A549 (cell line): ENCODE results near the gene SHLD1. TPM values are rescaled to one million over a fixed set of nuclear protein-coding genes. Genes with fewer than 3 reads are reported as not detected.

Source experiments
- ATAC-seq, 2 experiments: fragments of 200-7000 bp in 1 of 2; fragments of >200 bp in 1 of 2; cut with Nextera tagmentation in 1 of 2; cut with Tn5 transposase in 1 of 2; 3 replicates each; pipeline versions ENCODE4 v1.8.0 to v1.9.1; 2018 to 2020; ENCODE audit warnings: mild to moderate bottlenecking in 1 of 2, moderate library complexity in 1 of 2
- CTCF ChIA-PET: fragments of 300-600 bp; sonication (Branson Sonifier 250); formaldehyde crosslinking; extraction: SDS; loops from one replicate; lab custom pipeline; 2021; ENCODE audit warnings: antibody characterized with exemption, inconsistent platforms; lab: Yijun Ruan, JAX
- POLR2A ChIA-PET: fragments of 350-600 bp; formaldehyde crosslinking; extraction: SDS; loops from one replicate; lab custom pipeline; 2021; ENCODE audit warnings: antibody characterized with exemption, inconsistent platforms; lab: Yijun Ruan, JAX
- DNase-seq, 2 experiments: peaks; one replicate each; pipeline versions ENCODE4 v3.0.0 to v3.0.0-alpha.2; 2011 to 2016; ENCODE audit warnings: low read depth in 1 of 2, low spot score in 1 of 2
- FAIRE-seq: peaks from 2 replicates; lab custom pipeline; 2011; peaks lifted over from hg19 to GRCh38; lab: Jason Lieb, UNC
- H3K27ac ChIP-seq, 2 experiments: fragments of >200 bp; sonication (Bioruptor Twin); formaldehyde crosslinking; 3 replicates each; pipeline ENCODE4 v1.5.1; 2016 to 2017
- H3K4me1 ChIP-seq: fragments of >200 bp; sonication (Bioruptor Twin); formaldehyde crosslinking; 3 replicates; pipeline ENCODE4 v1.6.1; 2016
- H3K4me2 ChIP-seq: fragments of >200 bp; sonication (Bioruptor Twin); formaldehyde crosslinking; 3 replicates; pipeline ENCODE4 v1.6.1; 2016
- H3K4me3 ChIP-seq: fragments of >200 bp; sonication (Bioruptor Twin); formaldehyde crosslinking; 3 replicates; pipeline ENCODE4 v1.5.1; 2016
- H3K9me3 ChIP-seq: fragments of >200 bp; sonication (Bioruptor Twin); formaldehyde crosslinking; 3 replicates; pipeline ENCODE4 v1.6.1; 2016
- CBX8 ChIP-seq: fragments of 200-600 bp; sonication (generic); IDR thresholded peaks from 2 replicates; pipeline ENCODE4 v1.6.1; 2016
- CEBPB ChIP-seq, 2 experiments: fragments of >200 bp in 1 of 2; sonication (Bioruptor Twin) in 1 of 2; formaldehyde crosslinking in 1 of 2; IDR thresholded peaks; 2 replicates each; pipeline ENCODE4 v1.6.1; 2012 to 2016
- CTCF ChIP-seq: fragments of >200 bp; sonication (Bioruptor Twin); formaldehyde crosslinking; IDR thresholded peaks from 3 replicates; pipeline ENCODE4 v1.5.1; 2016
- EHF ChIP-seq: fragments of 250-450 bp; sonication (Bioruptor Pico); IDR thresholded peaks from 2 replicates; pipeline ENCODE4 v1.5.0; 2020; ENCODE audit warnings: mild to moderate bottlenecking
- EHMT2 ChIP-seq: fragments of 200-600 bp; sonication (generic); IDR thresholded peaks from 2 replicates; pipeline ENCODE4 v1.6.1; 2016; ENCODE audit warnings: antibody characterized with exemption, low read depth, mild to moderate bottlenecking, moderate library complexity
- FOSB ChIP-seq: fragments of 250-450 bp; sonication (Bioruptor Pico); IDR thresholded peaks from 2 replicates; pipeline ENCODE4 v1.5.0; 2020; ENCODE audit warnings: mild to moderate bottlenecking, moderate library complexity
- FOXS1 ChIP-seq: fragments of 250-450 bp; sonication (Bioruptor Pico); IDR thresholded peaks from 2 replicates; pipeline ENCODE4 v1.5.0; 2020; ENCODE audit warnings: mild to moderate bottlenecking, moderate library complexity
- GATA3 ChIP-seq: IDR thresholded peaks from 2 replicates; pipeline ENCODE4 v1.6.1; 2012; ENCODE audit warnings: borderline replicate concordance
- HDAC2 ChIP-seq: fragments of 200-600 bp; sonication (generic); IDR thresholded peaks from 2 replicates; pipeline ENCODE4 v1.6.1; 2016
- HES2 ChIP-seq: fragments of >200 bp; sonication (Bioruptor Twin); formaldehyde crosslinking; IDR thresholded peaks from 2 replicates; pipeline ENCODE4 v1.6.1; 2016
- HEYL ChIP-seq: fragments of 250-450 bp; sonication (Bioruptor Pico); IDR thresholded peaks from 2 replicates; pipeline ENCODE4 v1.8.0; 2021; ENCODE audit warnings: mild to moderate bottlenecking, moderate library complexity
- HOXB13 ChIP-seq: fragments of 250-450 bp; sonication (Bioruptor Pico); IDR thresholded peaks from 2 replicates; pipeline ENCODE4 v1.5.0; 2020; ENCODE audit warnings: low read depth, mild to moderate bottlenecking, moderate library complexity
- JUN ChIP-seq, 2 experiments: fragments of >200 bp; sonication (Bioruptor Twin); formaldehyde crosslinking; IDR thresholded peaks; 2 replicates in 1 of 2; 3 replicates in 1 of 2; pipeline ENCODE4 v1.6.1; 2016 to 2017
- JUNB ChIP-seq: fragments of >200 bp; sonication (Bioruptor Twin); formaldehyde crosslinking; IDR thresholded peaks from 2 replicates; pipeline ENCODE4 v1.6.1; 2016
- MAFK ChIP-seq: fragments of 450-650 bp; IDR thresholded peaks from 2 replicates; pipeline ENCODE4 v1.6.1; 2014; ENCODE audit not compliant: partially characterized antibody
- MAX ChIP-seq: IDR thresholded peaks from 2 replicates; pipeline ENCODE4 v1.6.1; 2012
- MYC ChIP-seq: IDR thresholded peaks from 2 replicates; pipeline ENCODE4 v1.6.1; 2012; ENCODE audit warnings: mild to moderate bottlenecking, inconsistent platforms, low read length, improper control_type of control experiment, borderline replicate concordance
- NPAS2 ChIP-seq: fragments of 250-450 bp; sonication (Bioruptor Pico); IDR thresholded peaks from 2 replicates; pipeline ENCODE4 v1.8.0; 2022; ENCODE audit warnings: mild to moderate bottlenecking, moderate library complexity, borderline replicate concordance
- NR3C1 ChIP-seq: fragments of >200 bp; sonication (Bioruptor Twin); formaldehyde crosslinking; IDR thresholded peaks from 3 replicates; pipeline ENCODE4 v1.6.1; 2017
- PBX3 ChIP-seq: IDR thresholded peaks from 2 replicates; pipeline ENCODE4 v1.6.1; 2012
- PHF8 ChIP-seq: fragments of 200-600 bp; sonication (generic); IDR thresholded peaks from 2 replicates; pipeline ENCODE4 v1.6.1; 2016; ENCODE audit warnings: low read depth, mild to moderate bottlenecking, antibody characterized with exemption, moderate library complexity, borderline replicate concordance
- POLR2AphosphoS2 ChIP-seq: conservative IDR thresholded peaks from 2 replicates; pipeline ENCODE4 v1.6.1; 2012; ENCODE audit warnings: low read length, improper control_type of control experiment, inconsistent platforms
- RNF2 ChIP-seq: fragments of 200-600 bp; sonication (generic); IDR thresholded peaks from 2 replicates; pipeline ENCODE4 v1.6.1; 2016; ENCODE audit warnings: low read depth, mild to moderate bottlenecking, antibody characterized with exemption, moderate library complexity, borderline replicate concordance
- SMC3 ChIP-seq: fragments of >200 bp; sonication (Bioruptor Twin); formaldehyde crosslinking; IDR thresholded peaks from 3 replicates; pipeline ENCODE4 v1.6.1; 2018; ENCODE audit warnings: inconsistent platforms
- SREBF2 ChIP-seq: fragments of 450-650 bp; IDR thresholded peaks from 2 replicates; pipeline ENCODE4 v1.6.1; 2014; ENCODE audit warnings: mild to moderate bottlenecking, moderate library complexity
- USF2 ChIP-seq: fragments of 450-650 bp; IDR thresholded peaks from 2 replicates; pipeline ENCODE4 v1.6.1; 2014; ENCODE audit warnings: antibody characterized with exemption
- ZC3H11A ChIP-seq: fragments of 450-650 bp; IDR thresholded peaks from 2 replicates; pipeline ENCODE4 v1.6.1; 2014; ENCODE audit warnings: antibody characterized with exemption, mild to moderate bottlenecking
- WGBS: methylation state at CpG from one replicate; pipeline ENCODE4 v1.1.6; 2017; ENCODE audit errors: missing lambda C conversion rate; 5-methylcytosine and 5-hydroxymethylcytosine counted together
- polyA plus RNA-seq, 4 experiments: library from polyadenylated mRNA; depleted of rRNA in 3 of 4; stranded (reverse); fragments of >200 nt; fragmentation: RNase III in 1 of 4; extraction: RNeasy Plus Mini Kit Qiagen cat#74134 plus additional on column Dnase treatment in 1 of 4; gene quantifications; 2 replicates in 3 of 4; 3 replicates in 1 of 4; pipeline ENCODE4 v1.2.3, GENCODE V29; 2011 to 2017

SHLD1 gene
- polyA plus RNA-seq, 2 of the 4 experiments (the other 2 are of a cell fraction), result 6.5 to 18.4 TPM

GRCh38 chr20:5827098-5827853, 77.1 kb downstream of the SHLD1 start:
- Histone ChIP-seq H3K4me2 (no peak overlapping the region), H3K27ac (no peak overlapping the region), H3K4me1 (peaks cover 12% of the 10 kb centered on the region), H3K4me3 (no peak overlapping the region), H3K9me3 (no peaks in the 10 kb centered on the region)
- FAIRE-seq, result no peak
- no peak for DNase-seq
- ATAC-seq, result peak in 1 of 2 experiments; percentile 26; a peak in 2 of 6 replicates
- POLR2A ChIA-PET, result no interaction called here
- CTCF ChIA-PET, result interaction anchor here (0.5 to 1.8 kb wide), 7 partner anchors 10 to 1488 kb away, joined by 3 to 8 read pairs (median 3); no protein-coding TSS in a partner anchor
- WGBS, result 84% methylated on average over 15 of the region's 15 CpGs
- TF ChIP-seq SREBF2 (no peak), CTCF (no peak), CEBPB (IDR thresholded peaks at IDR 0.05) (no peak), RNF2 (no peak), USF2 (no peak), SMC3 (no peak), HEYL (CRISPR knock-in tag) (no peak), GATA3 (no peak), NR3C1 (no peak)

- ATAC-seq, result no peak
- TF ChIP-seq MAFK (peak; percentile 86), MAX (no peak)
- Histone ChIP-seq H3K9me3 (no peaks in the 10 kb centered on the region), H3K4me3 (no peak overlapping the region), H3K4me1 (peaks cover 7% of the 10 kb centered on the region), H3K4me2 (no peak overlapping the region), H3K27ac (no peak overlapping the region)
- ChIA-PET POLR2A (no interaction called here), CTCF (interaction anchor here (1.3 to 1.8 kb wide), 2 partner anchors 19 to 40 kb away, joined by 3 to 8 read pairs; no protein-coding TSS in a partner anchor)
- 90% methylated on average over 1 of the region's 1 CpG for WGBS
- no peak for FAIRE-seq
- no peak for DNase-seq
These were observed 77.7 kb downstream of the SHLD1 start for GRCh38 chr20:5827861-5828260.

- no peaks in the 10 kb centered on the region for H3K4me1 ChIP-seq
- CTCF ChIA-PET, result no interaction called here
These were observed 79.1 kb downstream of the SHLD1 start for GRCh38 chr20:5829241-5829809.

More at GRCh38 chr20:5829241-5829809, 79.1 kb downstream of the SHLD1 start:
- Histone ChIP-seq H3K27ac (no peak overlapping the region), H3K4me2 (no peak overlapping the region), H3K9me3 (no peaks in the 10 kb centered on the region), H3K4me3 (no peak overlapping the region)
- TF ChIP-seq PHF8 (no peak), USF2 (no peak), EHMT2 (no peak), ZC3H11A (no peak), HEYL (CRISPR knock-in tag) (no peak), FOSB (no peak), FOXS1 (CRISPR knock-in tag) (no peak), HOXB13 (no peak), CBX8 (no peak), JUN (IDR thresholded peaks at IDR 0.05) (no peak), SREBF2 (no peak), MYC (no peak), POLR2AphosphoS2 (no peak), HDAC2 (no peak), HES2 (no peak), JUNB (no peak), PBX3 (no peak), NPAS2 (CRISPR knock-in tag) (no peak), EHF (no peak), CEBPB (IDR thresholded peaks at IDR 0.05) (no peak)
- WGBS, result 52% methylated on average over 3 of the region's 3 CpGs
- DNase-seq (no peak), ATAC-seq (no peak), FAIRE-seq (peak; percentile 28)
- POLR2A ChIA-PET, result no interaction called here
